Left colon (tissue), 2 donors: ENCODE data around the gene LRRC17. TPM values are rescaled to one million over a fixed set of nuclear protein-coding genes. Genes with fewer than 3 reads are reported as not detected.

ENCODE experiments used
- ATAC-seq: fragments of 200-7000 bp; cut with Tn5 transposase; one replicate; pipeline ENCODE4 v1.9.1; 2020; ENCODE audit warnings: mild to moderate bottlenecking, moderate library complexity
- DNase-seq, 2 donors: peaks; one replicate each; pipeline ENCODE4 v3.0.0-alpha.2; 2020
- intact Hi-C, 2 donors: fragments of 100-400 bp; cut with DNase I in 1 of 2; cut with micrococcal nuclease in 1 of 2; formaldehyde crosslinking; loops; one replicate each; pipeline versions ENCODE4 v1.11.2 to v1.14.0; 2022; cut with DNase I, micrococcal nuclease
- long read RNA-seq: library from polyadenylated mRNA; unstranded; transcript quantifications from one replicate; pipeline ENCODE4 v2.0.0, GENCODE V29; 2021
- total RNA-seq, 2 donors: library from RNA; stranded (reverse); fragmentation: NEBNext Ultra II Directional; extraction: Animal tissue kit (Norgen Biotek cat#: 25700); gene quantifications; one replicate each; pipeline ENCODE4 v1.2.1, GENCODE V29; 2021
- donor health status: DM: no; HTN: no; CAD: no.
- donor health status: DM: yes; HTN: yes; CAD: no.

LRRC17 gene
- 1 to 10 TPM in 1 of 2 donors, under 1 TPM in 1; 0.67 to 1.4 TPM for total RNA-seq
- long read RNA-seq, result 0 reads

GRCh38 chr7:102912742-102913141, at the start of gene LRRC17:
LRRC17 (plus strand) TSS chr7:102913000; CDS start chr7:102933914, 20,914 bp downstream.
- intact Hi-C loops, result no loop called here
- DNase-seq (no peak), ATAC-seq (no peak)

- ATAC-seq (no peak), DNase-seq (no peak)
- intact Hi-C loops, result no loop called here
Observed at GRCh38 chr7:102864958-102865357, 47.8 kb upstream of the LRRC17 start.

GRCh38 chr7:102866535-102867215, 46.1 kb upstream of the LRRC17 start:
- no peak for ATAC-seq
- no peak for DNase-seq
- intact Hi-C loops, result no loop called here

GRCh38 chr7:102869195-102869594, 43.6 kb upstream of the LRRC17 start:
- ATAC-seq (no peak), DNase-seq (no peak)
- intact Hi-C loops, result no loop called here

- ATAC-seq (no peak), DNase-seq (no peak)
- intact Hi-C loops, result no loop called here
Observed at GRCh38 chr7:102872460-102872859, 40.3 kb upstream of the LRRC17 start.

GRCh38 chr7:102873470-102874165, 39.2 kb upstream of the LRRC17 start:
- intact Hi-C loops, result no loop called here
- DNase-seq (no peak), ATAC-seq (no peak)

- intact Hi-C loops, result no loop called here
- ATAC-seq (no peak), DNase-seq (no peak)
Observed at GRCh38 chr7:102874166-102874829, 38.5 kb upstream of the LRRC17 start.

GRCh38 chr7:102874966-102875365, 37.8 kb upstream of the LRRC17 start:
- DNase-seq (no peak), ATAC-seq (no peak)
- intact Hi-C loops, result no loop called here

GRCh38 chr7:102875700-102876295, 37.0 kb upstream of the LRRC17 start:
- ATAC-seq (peak; percentile 41), DNase-seq (no peak)
- intact Hi-C loops, result no loop called here

GRCh38 chr7:102883098-102883860, 29.5 kb upstream of the LRRC17 start:
- DNase-seq, result no peak
- intact Hi-C loops, result no loop called here
- ATAC-seq, result peak; percentile 34

GRCh38 chr7:102888561-102889233, 24.1 kb upstream of the LRRC17 start:
- intact Hi-C loops, result no loop called here
- ATAC-seq (peak; percentile 40), DNase-seq (no peak)

- intact Hi-C loops, result no loop called here
- ATAC-seq (no peak), DNase-seq (no peak)
Observed at GRCh38 chr7:102889851-102890250, 22.9 kb upstream of the LRRC17 start.

- intact Hi-C loops, result no loop called here
- DNase-seq (no peak), ATAC-seq (peak; percentile 27)
Observed at GRCh38 chr7:102890292-102890970, 22.4 kb upstream of the LRRC17 start.

- no peak for ATAC-seq
- intact Hi-C loops, result no loop called here
- no peak for DNase-seq
Observed at GRCh38 chr7:102890971-102891692, 21.7 kb upstream of the LRRC17 start.

- peak in 1 of 2 donors; percentile 12 for DNase-seq
- no peak for ATAC-seq
- intact Hi-C loops, result no loop called here
Observed at GRCh38 chr7:102891693-102892261, 21.0 kb upstream of the LRRC17 start.

GRCh38 chr7:102892631-102893278, 20.0 kb upstream of the LRRC17 start:
- intact Hi-C loops, result no loop called here
- no peak for DNase-seq
- no peak for ATAC-seq
